Mononuclear cell (primary cell): ENCODE data around the gene AKR1B15. TPM values are rescaled to one million over a fixed set of nuclear protein-coding genes. Genes with fewer than 3 reads are reported as not detected.

Experiments used
- total RNA-seq: library from RNA; depleted of rRNA; stranded (reverse); fragments of >200 nt; gene quantifications from one replicate; pipeline ENCODE4 v1.2.3, GENCODE V29; 2012

The AKR1B15 gene
- total RNA-seq, 1 donor = not detected

Other genes with a start within 250 kb of the AKR1B15 start
- 6.8 TPM for gene SLC35B4, start 232.2 kb upstream of the AKR1B15 start, total RNA-seq
- gene AKR1B1, start 90.0 kb upstream of the AKR1B15 start, total RNA-seq = 39.7 TPM
- gene AKR1B10, start 21.5 kb upstream of the AKR1B15 start, total RNA-seq = not detected
- 20.8 TPM for gene BPGM, start 97.7 kb downstream of the AKR1B15 start, total RNA-seq
- 2.1 TPM for gene CALD1, start 230.5 kb downstream of the AKR1B15 start, total RNA-seq